Lung (tissue), 12 donors: ENCODE measurements around the gene BRD7. TPM values are rescaled to one million over a fixed set of nuclear protein-coding genes. Genes with fewer than 3 reads are reported as not detected.
A peak's percentile ranks its signal among the peaks of the same experiment; 100 is the strongest.

Experiments used
- ATAC-seq: fragments of 200-7000 bp; cut with Tn5 transposase; one replicate; pipeline ENCODE4 v1.9.1; 2020; ENCODE audit warnings: moderate number of reproducible peaks; ENCODE audit not compliant: insufficient read depth, low FRiP score
- DNase-seq, 3 donors: peaks; one replicate each; pipeline ENCODE4 v3.0.0-alpha.2; 2013 to 2017
- H3K27ac ChIP-seq, 2 donors: one replicate each; pipeline ENCODE4 v1.5.1; 2013; ENCODE audit warnings: mild to moderate bottlenecking in 2 of 2, moderate library complexity in 2 of 2, control low read depth in 1 of 2, inconsistent platforms in 1 of 2, low read depth in 1 of 2, low read length in 1 of 2
- H3K27me3 ChIP-seq, 3 donors: one replicate each; pipeline ENCODE4 v1.5.1; 2013; ENCODE audit warnings: low read length in 2 of 3; ENCODE audit not compliant: control insufficient read depth in 3 of 3, insufficient read depth in 3 of 3
- H3K36me3 ChIP-seq, 4 donors: one replicate each; pipeline ENCODE4 v1.5.1; 2013; ENCODE audit warnings: low read length in 4 of 4, mild to moderate bottlenecking in 1 of 4, moderate library complexity in 1 of 4; ENCODE audit not compliant: control insufficient read depth in 4 of 4, insufficient read depth in 4 of 4
- H3K4me1 ChIP-seq, 5 donors: one replicate each; pipeline ENCODE4 v1.5.1; 2013; ENCODE audit warnings: low read length in 5 of 5, mild to moderate bottlenecking in 2 of 5, moderate library complexity in 1 of 5; ENCODE audit not compliant: control insufficient read depth in 5 of 5, insufficient read depth in 5 of 5
- H3K4me3 ChIP-seq: one replicate; pipeline ENCODE4 v1.5.1; 2013; ENCODE audit warnings: mild to moderate bottlenecking, control low read depth, moderate library complexity
- H3K9ac ChIP-seq, 2 donors: one replicate each; pipeline ENCODE4 v1.5.1; 2013; ENCODE audit warnings: low read length in 2 of 2, control low read depth in 1 of 2; ENCODE audit not compliant: insufficient read depth in 1 of 2
- H3K9me3 ChIP-seq, 4 donors: one replicate each; pipeline ENCODE4 v1.5.1; 2013; ENCODE audit warnings: low read length in 3 of 4, mild to moderate bottlenecking in 1 of 4, moderate library complexity in 1 of 4; ENCODE audit not compliant: control insufficient read depth in 4 of 4, insufficient read depth in 3 of 4
- CTCF ChIP-seq: IDR thresholded peaks from 2 replicates; pipeline ENCODE4 v1.5.1; 2012; ENCODE audit warnings: mild to moderate bottlenecking; ENCODE audit errors: control extremely low read depth, extremely low read depth
- WGBS, 2 donors: extraction: QIAGEN DNeasy Blood & Tissue Kit; methylation state at CpG; one replicate each; pipeline ENCODE4 v1.1.7; 2013; 5-methylcytosine and 5-hydroxymethylcytosine counted together
- polyA plus RNA-seq, 2 donors: library from polyadenylated mRNA; stranded (reverse); fragments of 200-250 nt; gene quantifications; one replicate each; pipeline ENCODE4 v1.2.1, GENCODE V29; 2013
- total RNA-seq, 2 donors: library from RNA; depleted of rRNA in 1 of 2; stranded (reverse); fragments of >200 nt in 1 of 2; gene quantifications; one replicate each; pipeline ENCODE4 v1.2.1, GENCODE V29; 2014 to 2021
- donor health status: control.
- donor health status: control.
- donor health status: Bipolar disorder and iron deficiency.
- donor health status: healthy.
- donor health status: DM: yes; HTN: yes; CAD: no.

The BRD7 gene
- total and polyA plus RNA-seq, 4 donors, result 33.9 to 54.6 (median 53.5) TPM

DNA sequence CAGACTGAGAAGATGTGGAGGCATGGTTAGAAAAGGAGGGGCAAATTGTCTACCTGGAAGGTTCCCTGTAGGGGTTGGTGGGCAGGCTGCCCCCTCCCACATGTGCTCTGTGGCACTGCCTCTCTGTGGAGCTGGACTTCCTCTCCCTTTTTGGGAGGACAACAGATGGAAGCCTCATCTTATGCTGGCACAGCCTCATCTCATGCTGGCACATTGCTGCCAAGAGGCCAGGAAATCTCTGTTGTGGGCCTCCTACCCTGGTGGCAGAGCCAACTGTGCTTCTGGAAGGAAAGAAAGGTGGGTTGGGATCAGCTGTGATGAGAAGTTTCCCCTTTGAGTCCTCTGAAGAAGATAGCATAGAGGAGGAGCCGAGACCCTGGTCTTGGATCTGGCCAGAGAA lies 19.7 kb upstream of the BRD7 start:
- DNase-seq (no peak), ATAC-seq (no peak)
- no peak for TF ChIP-seq CTCF
- Histone ChIP-seq H3K36me3 (no peaks in the 10 kb centered on the region), H3K27me3 (no peaks in the 10 kb centered on the region), H3K4me1 (peaks cover 0 to 11% (median 0%) of the 10 kb centered on the region in 5 donors), H3K9ac (no peak overlapping the region), H3K9me3 (no peaks in the 10 kb centered on the region), H3K4me3 (no peak overlapping the region), H3K27ac (no peak overlapping the region)
- 74 to 93% methylated on average over 1 of the region's 1 CpG for WGBS, 2 donors

GRCh38 chr16:50386774-50387173 lies 18.0 kb upstream of the BRD7 start:
- 82 to 85% methylated on average over 13 of the region's 13 CpGs for WGBS, 2 donors
- Histone ChIP-seq H3K9me3 (no peaks in the 10 kb centered on the region), H3K9ac (no peak overlapping the region), H3K36me3 (no peaks in the 10 kb centered on the region), H3K27me3 (no peaks in the 10 kb centered on the region), H3K27ac (no peak overlapping the region), H3K4me3 (no peak overlapping the region), H3K4me1 (peaks cover 0 to 11% (median 0%) of the 10 kb centered on the region in 5 donors)
- no peak for DNase-seq
- no peak for ATAC-seq
- TF ChIP-seq CTCF, result no peak

GRCh38 chr16:50386139-50386538 lies 17.4 kb upstream of the BRD7 start:
- H3K36me3 ChIP-seq, result no peaks in the 10 kb centered on the region
- H3K27ac ChIP-seq, result no peak overlapping the region
- no peak overlapping the region for H3K9ac ChIP-seq
- ATAC-seq (no peak), DNase-seq (no peak)
- H3K27me3 ChIP-seq, result no peaks in the 10 kb centered on the region
- H3K9me3 ChIP-seq, result no peaks in the 10 kb centered on the region
- no peak overlapping the region for H3K4me3 ChIP-seq
- TF ChIP-seq CTCF, result no peak
- H3K4me1 ChIP-seq, result peaks cover 0 to 10% (median 0%) of the 10 kb centered on the region in 5 donors
- 81 to 89% methylated on average over 5 of the region's 5 CpGs for WGBS, 2 donors

GRCh38 chr16:50384500-50385135 lies 15.8 kb upstream of the BRD7 start:
- Histone ChIP-seq H3K27me3 (no peaks in the 10 kb centered on the region), H3K4me3 (no peak overlapping the region), H3K4me1 (no peaks in the 10 kb centered on the region), H3K36me3 (no peaks in the 10 kb centered on the region), H3K27ac (no peak overlapping the region), H3K9ac (no peak overlapping the region), H3K9me3 (no peaks in the 10 kb centered on the region)
- ATAC-seq, result no peak
- peak in 2 of 3 donors; percentile 10 to 15 for DNase-seq
- WGBS, 2 donors, result 77 to 84% methylated on average over 7 of the region's 7 CpGs
- TF ChIP-seq CTCF, result no peak
